A549 (cell line): ENCODE results near the gene APOBEC4.

Experiments
- CTCF ChIP-seq: fragments of >200 bp; sonication (Bioruptor Twin); formaldehyde crosslinking; IDR thresholded peaks from 3 replicates; pipeline ENCODE4 v1.5.1; 2016
- E2F6 ChIP-seq: IDR thresholded peaks from 2 replicates; pipeline ENCODE4 v1.6.1; 2012; ENCODE audit warnings: low read depth, borderline replicate concordance
- HOXB5 ChIP-seq: fragments of 250-450 bp; sonication (Bioruptor Pico); IDR thresholded peaks from 2 replicates; pipeline ENCODE4 v1.5.0; 2020; ENCODE audit warnings: mild to moderate bottlenecking, moderate library complexity
- KDM5A ChIP-seq: fragments of 200-600 bp; sonication (generic); IDR thresholded peaks from 2 replicates; pipeline ENCODE4 v1.6.1; 2016; ENCODE audit warnings: antibody characterized with exemption, mild to moderate bottlenecking
- MYC ChIP-seq: IDR thresholded peaks from 2 replicates; pipeline ENCODE4 v1.6.1; 2012; ENCODE audit warnings: mild to moderate bottlenecking, inconsistent platforms, low read length, improper control_type of control experiment, borderline replicate concordance
- POLR2A ChIP-seq: IDR thresholded peaks from 2 replicates; pipeline ENCODE4 v1.6.1; 2012; ENCODE audit warnings: mild to moderate bottlenecking, low read length
- RCOR1 ChIP-seq: fragments of 150-350 bp; IDR thresholded peaks from 2 replicates; pipeline ENCODE4 v1.6.1; 2014; ENCODE audit warnings: antibody characterized with exemption, low read length, low read depth

GRCh38 chr1:183648042-183648441 lies 5.1 kb downstream of the APOBEC4 start:
- TF ChIP-seq CTCF (no peak), E2F6 (no peak), KDM5A (no peak), MYC (no peak), HOXB5 (CRISPR knock-in tag) (no peak), POLR2A (no peak), RCOR1 (no peak)
